ENCODE measurements around the gene MED27.
"Not testable (repeated sequence)": the region's sequence is repeated elsewhere in the genome, so short reads cannot be mapped to it uniquely, and the experiment has no call there.

MED27 gene

GRCh38 chr9:132014218-132014805 is 65.4 kb downstream of the MED27 start:
- peak overlapping the region; percentile 66 for H3K27ac ChIP-seq
- TF ChIP-seq, protein P1, sequence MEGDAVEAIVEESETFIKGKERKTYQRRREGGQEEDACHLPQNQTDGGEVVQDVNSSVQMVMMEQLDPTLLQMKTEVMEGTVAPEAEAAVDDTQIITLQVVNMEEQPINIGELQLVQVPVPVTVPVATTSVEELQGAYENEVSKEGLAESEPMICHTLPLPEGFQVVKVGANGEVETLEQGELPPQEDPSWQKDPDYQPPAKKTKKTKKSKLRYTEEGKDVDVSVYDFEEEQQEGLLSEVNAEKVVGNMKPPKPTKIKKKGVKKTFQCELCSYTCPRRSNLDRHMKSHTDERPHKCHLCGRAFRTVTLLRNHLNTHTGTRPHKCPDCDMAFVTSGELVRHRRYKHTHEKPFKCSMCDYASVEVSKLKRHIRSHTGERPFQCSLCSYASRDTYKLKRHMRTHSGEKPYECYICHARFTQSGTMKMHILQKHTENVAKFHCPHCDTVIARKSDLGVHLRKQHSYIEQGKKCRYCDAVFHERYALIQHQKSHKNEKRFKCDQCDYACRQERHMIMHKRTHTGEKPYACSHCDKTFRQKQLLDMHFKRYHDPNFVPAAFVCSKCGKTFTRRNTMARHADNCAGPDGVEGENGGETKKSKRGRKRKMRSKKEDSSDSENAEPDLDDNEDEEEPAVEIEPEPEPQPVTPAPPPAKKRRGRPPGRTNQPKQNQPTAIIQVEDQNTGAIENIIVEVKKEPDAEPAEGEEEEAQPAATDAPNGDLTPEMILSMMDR (conservative IDR thresholded peaks at IDR 0.05) = no peak

- TF ChIP-seq, protein P1 (conservative IDR thresholded peaks at IDR 0.05) = no peak
- H3K27ac ChIP-seq = peak overlapping the region; percentile 66
Measured at GRCh38 chr9:132012704-132013357, 66.8 kb downstream of the MED27 start.

DNA sequence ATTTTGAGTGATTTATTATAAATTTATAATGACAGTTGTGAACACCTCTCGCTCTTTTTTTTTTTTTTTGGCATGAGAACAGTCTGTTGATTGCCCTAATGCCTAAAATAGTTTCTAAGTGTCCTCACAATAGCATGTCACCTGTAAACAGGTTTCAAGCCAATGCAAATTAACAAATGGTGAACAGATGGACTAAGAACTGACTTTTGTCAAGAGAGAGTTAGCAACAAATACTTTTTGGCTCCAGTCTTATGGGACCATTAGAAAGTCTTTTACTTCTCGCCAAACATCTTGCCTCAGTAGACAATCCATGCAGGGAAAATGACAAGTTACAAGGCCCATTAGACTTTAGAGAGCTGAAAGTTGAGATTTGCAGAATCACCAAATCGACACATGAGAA is 67.8 kb downstream of the MED27 start:
- TF ChIP-seq, protein P1 (conservative IDR thresholded peaks at IDR 0.05) = no peak
- peak overlapping the region; percentile 66 for H3K27ac ChIP-seq

DNA sequence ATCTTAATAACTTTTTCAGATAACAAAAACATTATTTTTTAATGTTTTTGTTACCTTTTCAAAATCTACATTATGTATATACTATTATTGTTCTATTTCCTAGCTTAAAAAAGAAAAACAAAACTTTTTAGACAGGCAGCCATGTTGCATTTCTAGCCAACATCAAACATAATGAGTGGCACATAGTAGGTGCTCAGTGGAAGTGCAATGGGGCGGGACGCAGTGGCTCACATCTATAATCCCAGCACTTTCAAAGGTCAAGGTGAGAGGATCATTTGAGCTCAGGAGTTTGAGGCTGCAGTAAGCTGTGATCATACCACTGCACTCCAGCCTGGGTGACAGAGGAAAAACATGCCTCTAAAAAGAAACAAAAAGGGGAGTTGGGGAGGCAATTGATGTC is 68.4 kb downstream of the MED27 start:
- TF ChIP-seq, protein P1 (conservative IDR thresholded peaks at IDR 0.05) = no peak
- 0 out of 2 replicates have a peak overlapping the region, but pooled peaks have one; percentile 66 for H3K27ac ChIP-seq

DNA sequence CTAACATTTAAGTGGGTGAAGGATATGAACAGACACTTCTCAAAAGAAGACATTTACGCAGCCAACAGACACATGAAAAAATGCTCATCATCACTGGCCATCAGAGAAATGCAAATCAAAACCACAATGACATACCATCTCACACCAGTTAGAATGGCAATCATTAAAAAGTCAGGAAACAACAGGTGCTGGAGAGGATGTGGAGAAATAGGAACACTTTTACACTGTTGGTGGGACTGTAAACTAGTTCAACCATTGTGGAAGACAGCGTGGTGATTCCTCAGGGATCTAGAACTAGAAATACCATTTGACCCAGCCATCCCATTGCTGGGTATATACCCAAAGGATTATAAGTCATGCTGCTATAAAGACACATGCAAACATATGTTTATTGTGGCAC is 69.5 kb downstream of the MED27 start:
- H3K27ac ChIP-seq = not testable (repeated sequence)

DNA sequence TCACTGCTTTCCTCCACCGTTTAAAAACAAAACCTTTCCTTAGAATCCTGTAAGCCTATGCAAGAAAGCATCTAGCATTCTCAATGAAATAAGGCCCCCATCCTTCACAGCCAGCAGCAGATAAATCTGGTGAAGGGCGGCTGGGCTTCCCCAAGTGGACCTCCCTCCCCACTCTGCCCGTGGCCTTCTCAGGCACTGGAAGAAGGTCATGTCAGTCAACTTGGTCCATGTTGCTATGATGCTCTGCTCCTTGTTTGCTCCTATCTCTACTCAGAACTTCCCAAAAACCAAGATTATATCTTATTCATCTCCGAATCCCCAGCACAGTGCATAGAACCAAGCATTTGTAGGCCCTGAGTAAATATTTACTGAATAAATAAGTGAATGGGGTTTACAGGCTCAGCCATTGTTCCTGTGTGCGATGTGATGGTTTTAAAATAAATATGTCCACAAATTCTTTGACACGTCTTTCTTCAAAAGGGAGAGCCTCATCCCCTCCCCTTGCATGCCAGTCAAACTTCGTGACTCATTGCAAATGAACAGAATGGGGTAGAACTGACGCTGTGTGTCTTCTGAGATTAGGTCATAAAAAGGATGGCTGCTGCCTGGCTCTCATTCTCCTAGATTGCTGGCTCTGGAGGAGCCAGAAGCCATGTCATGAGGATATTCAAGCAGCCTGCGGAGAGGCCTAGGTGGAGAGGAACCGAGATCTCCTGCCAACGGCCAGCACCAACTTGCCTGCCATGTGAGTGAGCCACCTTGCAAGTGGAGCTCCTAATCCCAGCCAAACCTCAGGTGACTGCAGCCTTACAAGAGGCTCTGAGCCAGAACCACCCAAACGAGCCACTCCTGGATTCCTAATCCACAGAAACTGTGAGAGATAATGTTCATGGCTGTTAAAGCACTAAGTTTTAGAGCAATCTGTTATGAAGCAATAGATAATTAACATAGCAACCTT is 70.5 kb downstream of the MED27 start:
- TF ChIP-seq, protein P1 (conservative IDR thresholded peaks at IDR 0.05) = no peak
- peak overlapping the region; percentile 50 for H3K27ac ChIP-seq

DNA sequence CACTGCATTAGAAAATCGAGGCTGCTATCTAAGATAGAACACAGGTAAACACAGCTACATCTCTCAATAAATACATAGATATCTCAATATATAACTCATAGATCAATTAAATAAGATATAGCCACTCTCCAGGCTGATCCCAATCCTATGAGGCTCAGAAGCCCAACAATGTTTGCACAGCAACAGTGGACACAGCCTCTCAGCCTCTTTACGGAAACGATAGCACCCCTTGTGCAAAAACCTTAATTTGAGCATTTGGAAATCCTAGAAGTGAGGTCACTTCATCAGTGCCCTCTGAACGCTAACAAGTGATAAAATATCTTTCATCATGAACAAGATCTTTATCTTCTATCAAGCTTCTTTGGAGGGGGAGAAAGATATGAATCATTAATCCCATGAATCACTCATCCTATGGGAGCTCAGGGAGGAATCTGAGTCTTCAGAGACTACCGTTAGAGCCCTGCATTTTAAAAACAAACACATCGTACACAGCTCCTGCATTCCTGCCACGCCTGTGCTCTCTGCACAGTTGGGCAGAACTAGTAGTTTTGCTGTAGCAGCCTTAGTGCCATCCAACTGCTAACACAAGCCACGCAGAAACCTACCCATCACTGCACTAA is 71.4 kb downstream of the MED27 start:
- TF ChIP-seq, protein P1 (conservative IDR thresholded peaks at IDR 0.05) = no peak
- H3K27ac ChIP-seq = peak overlapping the region; percentile 50
